ENCODE data around the gene ROR1. TPM values are rescaled to one million over a fixed set of nuclear protein-coding genes. Genes with fewer than 3 reads are reported as not detected.
A peak's percentile ranks its signal among the peaks of the same experiment; 100 is the strongest.

Gene ROR1
- total RNA-seq, 1 donor from 2014 or later, result 131 TPM

DNA sequence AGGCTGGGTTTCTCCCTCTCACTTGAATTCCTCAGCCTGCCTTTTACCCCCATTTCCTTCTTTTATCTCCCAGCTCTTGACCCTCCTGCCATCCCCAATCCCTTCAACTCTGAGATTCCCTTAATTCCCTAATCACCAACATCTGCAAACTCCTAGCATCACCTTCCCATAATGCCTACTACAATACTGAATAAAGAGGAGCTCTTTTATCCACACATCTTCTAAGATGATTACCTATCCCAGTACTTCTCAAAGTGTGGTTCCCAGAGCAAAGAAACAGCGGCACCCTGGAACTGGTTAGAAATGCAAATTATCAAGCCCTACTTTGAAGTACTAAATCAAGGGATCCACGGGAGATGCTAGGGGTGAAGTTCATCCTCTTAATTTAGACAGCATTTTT is 408.4 kb downstream of the ROR1 start:
- Mint-ChIP-seq H3K9me3 (ENCODE audit: low read depth) (no peaks in the 10 kb centered on the region), H3K27ac (ENCODE audit: unreplicated experiment) (peak overlapping the region; percentile 46), H3K4me3 (ENCODE audit: unreplicated experiment) (no peak overlapping the region), H3K4me1 (ENCODE audit: low read depth) (peaks cover 19% of the 10 kb centered on the region), H3K27me3 (ENCODE audit: low read depth) (no peaks in the 10 kb centered on the region), H3K36me3 (ENCODE audit: low read depth) (peaks cover 34% of the 10 kb centered on the region)
- TF ChIP-seq, protein P1, sequence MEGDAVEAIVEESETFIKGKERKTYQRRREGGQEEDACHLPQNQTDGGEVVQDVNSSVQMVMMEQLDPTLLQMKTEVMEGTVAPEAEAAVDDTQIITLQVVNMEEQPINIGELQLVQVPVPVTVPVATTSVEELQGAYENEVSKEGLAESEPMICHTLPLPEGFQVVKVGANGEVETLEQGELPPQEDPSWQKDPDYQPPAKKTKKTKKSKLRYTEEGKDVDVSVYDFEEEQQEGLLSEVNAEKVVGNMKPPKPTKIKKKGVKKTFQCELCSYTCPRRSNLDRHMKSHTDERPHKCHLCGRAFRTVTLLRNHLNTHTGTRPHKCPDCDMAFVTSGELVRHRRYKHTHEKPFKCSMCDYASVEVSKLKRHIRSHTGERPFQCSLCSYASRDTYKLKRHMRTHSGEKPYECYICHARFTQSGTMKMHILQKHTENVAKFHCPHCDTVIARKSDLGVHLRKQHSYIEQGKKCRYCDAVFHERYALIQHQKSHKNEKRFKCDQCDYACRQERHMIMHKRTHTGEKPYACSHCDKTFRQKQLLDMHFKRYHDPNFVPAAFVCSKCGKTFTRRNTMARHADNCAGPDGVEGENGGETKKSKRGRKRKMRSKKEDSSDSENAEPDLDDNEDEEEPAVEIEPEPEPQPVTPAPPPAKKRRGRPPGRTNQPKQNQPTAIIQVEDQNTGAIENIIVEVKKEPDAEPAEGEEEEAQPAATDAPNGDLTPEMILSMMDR (IDR thresholded peaks at IDR 0.05), result no peak
- DNase-seq (ENCODE audit: low spot score), result no peak

DNA sequence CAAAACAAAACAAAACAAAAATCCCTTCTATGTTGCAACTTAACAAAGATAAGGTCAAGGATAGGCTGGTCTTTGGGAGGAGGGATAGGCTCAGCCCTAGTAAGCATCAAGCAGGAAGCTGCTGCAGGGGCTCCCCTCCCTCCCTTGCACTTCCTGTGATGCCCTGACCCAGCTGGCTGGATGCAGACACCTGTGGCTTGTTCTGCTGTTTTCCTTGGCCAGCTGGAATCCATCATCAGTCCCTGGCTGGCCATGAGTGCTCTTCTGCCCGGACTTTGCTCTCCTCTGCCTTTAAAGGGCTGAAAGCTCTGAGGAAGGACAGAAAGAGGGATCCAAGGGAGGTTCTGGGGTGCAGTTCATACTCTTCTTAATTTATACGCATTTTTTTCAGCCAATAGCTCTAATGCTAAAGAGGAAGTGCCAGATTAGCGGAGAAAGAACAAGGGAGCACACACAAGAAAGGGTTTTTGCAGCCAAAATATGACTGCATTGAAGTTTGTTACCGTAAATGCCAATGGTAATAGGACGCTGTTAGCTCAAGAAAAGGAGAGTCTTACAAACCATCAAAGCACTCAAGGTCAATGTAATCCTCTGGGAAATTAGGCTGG is 409.7 kb downstream of the ROR1 start:
- Mint-ChIP-seq H3K4me1 (ENCODE audit: low read depth) (peaks cover 19% of the 10 kb centered on the region), H3K36me3 (ENCODE audit: low read depth) (peaks cover 21% of the 10 kb centered on the region), H3K27ac (ENCODE audit: unreplicated experiment) (no peak overlapping the region), H3K9me3 (ENCODE audit: low read depth) (no peaks in the 10 kb centered on the region), H3K4me3 (ENCODE audit: unreplicated experiment) (no peak overlapping the region), H3K27me3 (ENCODE audit: low read depth) (no peaks in the 10 kb centered on the region)
- TF ChIP-seq, protein P1 (IDR thresholded peaks at IDR 0.05), result no peak
- DNase-seq (ENCODE audit: low spot score), result no peak

- Mint-ChIP-seq H3K4me3 (ENCODE audit: unreplicated experiment) (no peak overlapping the region), H3K36me3 (ENCODE audit: low read depth) (peaks cover 18% of the 10 kb centered on the region), H3K4me1 (ENCODE audit: low read depth) (peaks cover 19% of the 10 kb centered on the region), H3K27ac (ENCODE audit: unreplicated experiment) (no peak overlapping the region), H3K9me3 (ENCODE audit: low read depth) (no peaks in the 10 kb centered on the region), H3K27me3 (ENCODE audit: low read depth) (no peaks in the 10 kb centered on the region)
- DNase-seq (ENCODE audit: low spot score), result no peak
- TF ChIP-seq, protein P1 (IDR thresholded peaks at IDR 0.05), result no peak
Observed at GRCh38 chr1:64184003-64184440, 410.2 kb downstream of the ROR1 start.

DNA sequence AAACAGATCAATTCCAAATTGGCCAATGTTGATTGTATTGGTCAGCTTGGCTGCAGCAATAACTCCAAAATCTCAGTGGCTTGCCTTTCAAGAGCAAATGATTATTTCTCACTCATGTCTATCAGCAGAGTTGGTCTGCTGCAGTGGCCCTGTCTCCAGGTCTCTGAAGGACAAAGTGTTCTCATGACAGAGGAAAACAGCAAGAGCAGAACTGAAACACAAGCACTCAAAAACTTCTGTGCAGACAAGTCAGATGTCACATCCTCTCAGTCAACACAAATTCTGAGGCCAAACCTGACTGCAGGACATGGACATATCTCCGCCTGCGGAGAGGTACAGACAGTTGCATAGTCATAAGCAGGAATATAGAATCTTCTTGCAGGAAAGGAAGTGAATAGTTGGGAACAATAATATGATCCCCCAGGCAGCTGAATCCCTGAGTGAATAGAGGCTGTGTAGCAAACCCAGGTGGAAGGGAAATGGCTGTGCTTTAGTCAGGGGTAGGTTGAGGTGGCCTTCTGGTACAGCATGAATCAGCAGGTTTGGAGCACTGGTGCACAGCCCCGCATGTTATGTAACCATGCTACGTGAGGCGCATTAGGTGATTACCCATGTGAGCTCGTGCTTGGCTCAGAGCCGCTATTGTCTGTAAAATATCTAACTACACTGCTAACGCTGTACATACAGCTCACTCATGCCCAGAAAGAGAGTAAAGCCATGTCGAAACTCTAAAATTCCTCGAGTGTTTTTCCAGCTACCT is 412.5 kb downstream of the ROR1 start:
- H3K27ac Mint-ChIP-seq (ENCODE audit: unreplicated experiment), result peak overlapping the region; percentile 2
- TF ChIP-seq, protein P1 (IDR thresholded peaks at IDR 0.05), result no peak
- no peaks in the 10 kb centered on the region for H3K9me3 Mint-ChIP-seq (ENCODE audit: low read depth)
- no peaks in the 10 kb centered on the region for H3K27me3 Mint-ChIP-seq (ENCODE audit: low read depth)
- DNase-seq (ENCODE audit: low spot score), result no peak
- no peak overlapping the region for H3K4me3 Mint-ChIP-seq (ENCODE audit: unreplicated experiment)
- peaks cover 9% of the 10 kb centered on the region for H3K36me3 Mint-ChIP-seq (ENCODE audit: low read depth)
- H3K4me1 Mint-ChIP-seq (ENCODE audit: low read depth), result peaks cover 14% of the 10 kb centered on the region

DNA sequence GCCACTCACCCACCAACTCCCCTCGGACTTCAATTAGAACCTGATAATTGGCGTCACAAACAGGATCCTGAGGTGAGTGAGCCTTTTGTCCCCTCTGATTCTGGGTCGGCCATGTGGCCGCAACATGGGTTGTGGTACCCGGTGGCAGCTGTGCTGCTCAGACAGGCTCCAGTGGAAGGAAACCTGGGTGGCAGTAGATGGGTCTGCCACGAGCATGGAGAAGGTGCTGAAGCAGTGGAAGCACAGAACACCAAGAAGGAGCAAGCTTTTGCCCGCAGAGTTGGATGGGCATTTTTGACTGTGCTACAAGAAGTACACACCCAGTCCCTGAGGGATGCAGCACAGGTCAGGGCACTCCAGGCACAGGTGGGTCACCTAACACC is 413.1 kb downstream of the ROR1 start:
- H3K9me3 Mint-ChIP-seq (ENCODE audit: low read depth), result no peaks in the 10 kb centered on the region
- peaks cover 13% of the 10 kb centered on the region for H3K4me1 Mint-ChIP-seq (ENCODE audit: low read depth)
- DNase-seq (ENCODE audit: low spot score), result no peak
- no peak overlapping the region for H3K4me3 Mint-ChIP-seq (ENCODE audit: unreplicated experiment)
- no peaks in the 10 kb centered on the region for H3K27me3 Mint-ChIP-seq (ENCODE audit: low read depth)
- TF ChIP-seq, protein P1 (IDR thresholded peaks at IDR 0.05), result no peak
- H3K27ac Mint-ChIP-seq (ENCODE audit: unreplicated experiment), result peak overlapping the region; percentile 2
- H3K36me3 Mint-ChIP-seq (ENCODE audit: low read depth), result peaks cover 8% of the 10 kb centered on the region
